GM23248 (cell line): ENCODE measurements around the gene CNGB1.

Source experiments
- EZH2 ChIP-seq: fragments of 200-600 bp; sonication (generic); IDR thresholded peaks from 2 replicates; pipeline ENCODE4 v1.6.1; 2018; ENCODE audit warnings: antibody characterized with exemption, mild to moderate bottlenecking; ENCODE audit not compliant: insufficient read depth, poor library complexity, severe bottlenecking
- EZH2phosphoT487 ChIP-seq: fragments of 200-600 bp; sonication (generic); IDR thresholded peaks from 2 replicates; pipeline ENCODE4 v1.6.1; 2018; ENCODE audit warnings: antibody characterized with exemption, moderate library complexity, mild to moderate bottlenecking, low read depth; ENCODE audit not compliant: insufficient read depth

DNA sequence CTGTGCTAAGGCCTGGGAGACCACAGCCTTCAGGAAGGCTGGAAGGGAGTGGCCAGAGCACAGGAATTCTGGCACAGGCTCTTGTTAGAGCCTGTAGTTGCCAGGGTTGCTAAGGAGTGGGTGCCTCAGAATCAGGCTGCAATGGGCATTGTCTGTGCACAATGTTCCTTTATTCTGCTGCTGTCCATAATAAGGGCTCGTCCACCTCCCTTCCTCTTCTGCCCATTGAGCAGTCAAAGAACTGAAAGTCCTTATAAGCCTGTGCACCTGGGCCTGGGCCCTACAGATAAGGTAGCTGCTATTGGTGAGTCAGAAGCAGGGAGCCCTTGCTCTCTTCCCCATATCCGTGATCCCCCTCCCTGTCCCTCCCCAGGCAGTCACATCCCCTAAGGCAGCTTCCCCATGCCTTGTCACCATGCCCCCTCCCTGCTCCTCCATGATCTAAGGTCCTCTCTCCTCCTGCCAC, 5.4 kb upstream of the CNGB1 start:
- TF ChIP-seq EZH2 = no peak
- TF ChIP-seq EZH2phosphoT487 = no peak
